PFSK-1 (cell line): ENCODE results near the gene ATP6V1F.

Source experiments
- FOXP2 ChIP-seq: optimal IDR thresholded peaks from 2 replicates; pipeline ENCODE3; 2011; ENCODE audit warnings: borderline replicate concordance, control low read depth, inconsistent platforms; ENCODE audit not compliant: insufficient read depth; ENCODE audit errors: extremely low read length, extremely low read depth
- POLR2AphosphoS5 ChIP-seq: IDR thresholded peaks from 2 replicates; pipeline ENCODE4 v1.6.1; 2012; ENCODE audit warnings: low read depth, mild to moderate bottlenecking, control low read depth, low read length, moderate library complexity
- REST ChIP-seq, 2 experiments: IDR thresholded peaks; 2 replicates each; pipeline versions ENCODE4 v1.6.1 to v1.8.0; 2011 to 2012; ENCODE audit warnings: low read depth in 2 of 2, low read length in 2 of 2, control low read depth in 1 of 2, inconsistent platforms in 1 of 2, mild to moderate bottlenecking in 1 of 2, moderate library complexity in 1 of 2; ENCODE audit not compliant: insufficient read depth in 1 of 2
- SIN3A ChIP-seq: IDR thresholded peaks from 2 replicates; pipeline ENCODE4 v1.6.1; 2012; ENCODE audit warnings: mild to moderate bottlenecking, low read length, moderate library complexity, borderline replicate concordance; ENCODE audit not compliant: insufficient read depth
- TAF1 ChIP-seq: IDR thresholded peaks from 2 replicates; pipeline ENCODE4 v1.6.1; 2012; ENCODE audit warnings: low read length, control low read depth, borderline replicate concordance; ENCODE audit not compliant: insufficient read depth

ATP6V1F gene

GRCh38 chr7:128868624-128869137 lies 6.0 kb downstream of the ATP6V1F start:
- TF ChIP-seq POLR2AphosphoS5, result no peak
- TF ChIP-seq FOXP2, result no peak
- no peak for TF ChIP-seq REST (IDR thresholded peaks at IDR 0.05; ENCODE audit: insufficient read depth in 1 of 2, low read depth in 2 of 2, low read length in 2 of 2)
- TF ChIP-seq SIN3A, result no peak
- no peak for TF ChIP-seq TAF1

GRCh38 chr7:128869138-128869943 lies 6.7 kb downstream of the ATP6V1F start:
- TF ChIP-seq FOXP2 (no peak), TAF1 (no peak), REST (IDR thresholded peaks at IDR 0.05; ENCODE audit: insufficient read depth in 1 of 2, low read depth in 2 of 2, low read length in 2 of 2) (no peak), SIN3A (no peak), POLR2AphosphoS5 (no peak)

- TF ChIP-seq SIN3A (no peak), POLR2AphosphoS5 (no peak), FOXP2 (no peak), REST (IDR thresholded peaks at IDR 0.05; ENCODE audit: insufficient read depth in 1 of 2, low read depth in 2 of 2, low read length in 2 of 2) (no peak), TAF1 (no peak)
Observed at GRCh38 chr7:128869944-128870285, 7.3 kb downstream of the ATP6V1F start.

- TF ChIP-seq SIN3A, result no peak
- TF ChIP-seq TAF1, result no peak
- TF ChIP-seq REST (IDR thresholded peaks at IDR 0.05; ENCODE audit: insufficient read depth in 1 of 2, low read depth in 2 of 2, low read length in 2 of 2), result no peak
- no peak for TF ChIP-seq FOXP2
- TF ChIP-seq POLR2AphosphoS5, result no peak
Observed at GRCh38 chr7:128871050-128871449, 8.4 kb downstream of the ATP6V1F start.
